Measurements from ENCODE around the gene LRBA. TPM values are rescaled to one million over a fixed set of nuclear protein-coding genes. Genes with fewer than 3 reads are reported as not detected.

LRBA gene
- total RNA-seq, 1 donor from 2014 or later: 28.2 TPM

DNA sequence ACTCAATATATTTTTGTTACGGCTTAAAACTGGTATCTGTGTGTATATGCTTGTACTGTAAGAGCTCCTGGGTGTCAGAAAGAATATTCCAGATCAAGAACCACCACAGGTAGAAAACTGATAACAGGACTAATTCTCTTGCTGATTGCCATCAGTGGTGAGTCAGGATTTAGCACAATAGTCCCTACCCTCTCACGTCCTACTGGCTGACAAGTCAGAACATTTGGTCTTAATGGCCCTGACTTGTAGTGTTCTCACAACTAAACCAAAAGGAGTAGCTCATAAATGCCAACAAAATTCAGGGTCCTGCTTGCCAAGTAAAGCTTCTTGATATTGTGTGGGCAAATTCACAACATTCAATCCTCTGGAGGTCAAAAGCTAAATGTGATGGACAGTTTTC lies 538.3 kb downstream of the LRBA start:
- TF ChIP-seq, protein P1, sequence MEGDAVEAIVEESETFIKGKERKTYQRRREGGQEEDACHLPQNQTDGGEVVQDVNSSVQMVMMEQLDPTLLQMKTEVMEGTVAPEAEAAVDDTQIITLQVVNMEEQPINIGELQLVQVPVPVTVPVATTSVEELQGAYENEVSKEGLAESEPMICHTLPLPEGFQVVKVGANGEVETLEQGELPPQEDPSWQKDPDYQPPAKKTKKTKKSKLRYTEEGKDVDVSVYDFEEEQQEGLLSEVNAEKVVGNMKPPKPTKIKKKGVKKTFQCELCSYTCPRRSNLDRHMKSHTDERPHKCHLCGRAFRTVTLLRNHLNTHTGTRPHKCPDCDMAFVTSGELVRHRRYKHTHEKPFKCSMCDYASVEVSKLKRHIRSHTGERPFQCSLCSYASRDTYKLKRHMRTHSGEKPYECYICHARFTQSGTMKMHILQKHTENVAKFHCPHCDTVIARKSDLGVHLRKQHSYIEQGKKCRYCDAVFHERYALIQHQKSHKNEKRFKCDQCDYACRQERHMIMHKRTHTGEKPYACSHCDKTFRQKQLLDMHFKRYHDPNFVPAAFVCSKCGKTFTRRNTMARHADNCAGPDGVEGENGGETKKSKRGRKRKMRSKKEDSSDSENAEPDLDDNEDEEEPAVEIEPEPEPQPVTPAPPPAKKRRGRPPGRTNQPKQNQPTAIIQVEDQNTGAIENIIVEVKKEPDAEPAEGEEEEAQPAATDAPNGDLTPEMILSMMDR (conservative IDR thresholded peaks at IDR 0.05): no peak
- H3K36me3 Mint-ChIP-seq (ENCODE audit: low read depth): no peaks in the 10 kb centered on the region
- H3K27ac Mint-ChIP-seq (ENCODE audit: unreplicated experiment): no peak overlapping the region
- H3K4me3 Mint-ChIP-seq: no peak overlapping the region
- DNase-seq (ENCODE audit: low read depth, low spot score): no peak
- no peaks in the 10 kb centered on the region for H3K4me1 Mint-ChIP-seq
- no peaks in the 10 kb centered on the region for H3K27me3 Mint-ChIP-seq (ENCODE audit: low read depth)
- H3K9me3 Mint-ChIP-seq: no peaks in the 10 kb centered on the region

DNA sequence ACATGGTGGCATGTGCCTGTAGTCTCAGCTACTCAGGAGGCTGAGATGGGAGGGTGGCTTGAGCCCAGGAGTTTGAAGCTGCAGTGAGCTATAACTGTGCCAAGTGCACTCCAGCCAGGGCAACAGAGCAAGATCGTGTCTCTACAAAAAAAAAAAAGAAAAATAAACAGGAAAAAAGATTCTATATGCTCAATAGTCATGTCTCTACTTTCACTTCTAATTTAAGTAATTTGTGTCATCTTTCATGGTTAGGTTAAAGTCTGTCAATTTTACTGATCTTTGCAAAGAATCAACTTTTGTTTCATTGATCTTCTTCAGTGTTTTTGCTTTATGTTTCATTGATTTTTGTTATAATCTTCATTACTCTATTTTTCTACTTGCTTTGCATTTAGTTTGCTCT lies 539.3 kb downstream of the LRBA start:
- Mint-ChIP-seq H3K4me3 (no peak overlapping the region), H3K27ac (ENCODE audit: unreplicated experiment) (no peak overlapping the region), H3K36me3 (ENCODE audit: low read depth) (no peaks in the 10 kb centered on the region), H3K4me1 (no peaks in the 10 kb centered on the region), H3K27me3 (ENCODE audit: low read depth) (no peaks in the 10 kb centered on the region), H3K9me3 (no peaks in the 10 kb centered on the region)
- TF ChIP-seq, protein P1 (conservative IDR thresholded peaks at IDR 0.05): no peak
- no peak for DNase-seq (ENCODE audit: low read depth, low spot score)

DNA sequence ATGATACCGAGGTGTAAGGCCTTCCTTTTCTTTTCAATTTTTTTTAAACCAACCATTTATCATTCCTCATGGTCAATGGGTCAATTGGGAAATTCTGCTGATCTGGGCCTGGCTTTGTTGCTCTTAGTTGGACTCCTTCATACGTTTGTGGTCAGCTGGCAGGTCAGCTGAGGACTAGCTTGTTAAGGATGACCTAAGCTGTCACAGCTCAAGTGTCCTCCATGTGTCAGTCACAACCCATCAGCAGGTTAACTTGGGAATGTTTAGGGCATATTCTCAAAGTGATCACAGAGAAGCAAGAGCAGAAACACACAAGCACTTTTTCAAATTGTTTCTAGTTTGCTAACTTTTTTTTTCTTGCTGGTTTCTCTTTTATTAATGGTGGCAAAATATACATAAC lies 550.6 kb downstream of the LRBA start:
- H3K27ac Mint-ChIP-seq (ENCODE audit: unreplicated experiment): no peak overlapping the region
- no peak overlapping the region for H3K4me3 Mint-ChIP-seq
- no peaks in the 10 kb centered on the region for H3K4me1 Mint-ChIP-seq

DNA sequence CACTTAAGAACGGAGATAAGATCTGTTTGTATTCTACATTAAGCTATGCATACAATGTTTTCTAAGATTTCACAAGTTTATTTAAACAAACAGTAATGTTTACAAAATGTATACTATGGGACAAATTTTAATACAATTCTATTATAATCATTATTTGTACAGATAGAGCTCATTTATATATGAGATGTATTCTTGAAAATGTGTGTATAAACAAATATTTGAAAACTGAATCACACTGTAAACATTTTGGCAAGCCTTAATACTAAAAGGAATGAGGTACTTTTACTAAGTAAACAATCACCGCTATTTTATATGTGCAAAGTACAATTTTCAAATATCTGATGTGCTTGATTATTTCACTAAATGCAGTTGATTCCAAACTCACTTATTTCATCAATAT lies 552.3 kb downstream of the LRBA start:
- Mint-ChIP-seq H3K27me3 (ENCODE audit: low read depth) (no peaks in the 10 kb centered on the region), H3K4me1 (no peaks in the 10 kb centered on the region), H3K27ac (ENCODE audit: unreplicated experiment) (no peak overlapping the region), H3K4me3 (no peak overlapping the region), H3K9me3 (no peaks in the 10 kb centered on the region), H3K36me3 (ENCODE audit: low read depth) (no peaks in the 10 kb centered on the region)
- no peak for DNase-seq (ENCODE audit: low read depth, low spot score)
- TF ChIP-seq, protein P1 (conservative IDR thresholded peaks at IDR 0.05): no peak

More for the DNA sequence above, 550.6 kb downstream of the LRBA start:
- no peaks in the 10 kb centered on the region for H3K9me3 Mint-ChIP-seq
- H3K36me3 Mint-ChIP-seq (ENCODE audit: low read depth): no peaks in the 10 kb centered on the region
- TF ChIP-seq, protein P1 (conservative IDR thresholded peaks at IDR 0.05): no peak
- H3K27me3 Mint-ChIP-seq (ENCODE audit: low read depth): no peaks in the 10 kb centered on the region
- DNase-seq (ENCODE audit: low read depth, low spot score): no peak

DNA sequence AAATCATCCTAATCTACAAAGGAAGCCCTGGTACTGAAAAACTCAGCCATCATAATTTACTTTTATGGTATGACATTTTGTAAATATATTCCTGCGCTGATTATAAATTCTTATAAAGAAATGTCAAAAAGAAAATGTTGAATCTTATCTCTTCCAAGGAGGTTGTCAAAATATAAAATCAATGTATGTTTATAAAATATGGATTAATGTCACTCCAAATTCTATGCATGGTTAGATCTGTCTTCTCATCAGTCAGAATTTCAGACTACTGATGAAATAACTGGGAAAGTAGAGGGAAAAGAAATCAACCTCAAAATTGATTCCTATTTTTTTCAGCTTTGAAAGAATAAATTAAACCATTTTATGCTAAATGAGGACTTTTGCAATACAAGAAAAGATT lies 553.1 kb downstream of the LRBA start:
- no peak overlapping the region for H3K27ac Mint-ChIP-seq (ENCODE audit: unreplicated experiment)
- H3K36me3 Mint-ChIP-seq (ENCODE audit: low read depth): no peaks in the 10 kb centered on the region
- no peak overlapping the region for H3K4me3 Mint-ChIP-seq
- no peak for DNase-seq (ENCODE audit: low read depth, low spot score)
- TF ChIP-seq, protein P1 (conservative IDR thresholded peaks at IDR 0.05): no peak
- H3K9me3 Mint-ChIP-seq: no peaks in the 10 kb centered on the region
- H3K27me3 Mint-ChIP-seq (ENCODE audit: low read depth): no peaks in the 10 kb centered on the region
- no peaks in the 10 kb centered on the region for H3K4me1 Mint-ChIP-seq

DNA sequence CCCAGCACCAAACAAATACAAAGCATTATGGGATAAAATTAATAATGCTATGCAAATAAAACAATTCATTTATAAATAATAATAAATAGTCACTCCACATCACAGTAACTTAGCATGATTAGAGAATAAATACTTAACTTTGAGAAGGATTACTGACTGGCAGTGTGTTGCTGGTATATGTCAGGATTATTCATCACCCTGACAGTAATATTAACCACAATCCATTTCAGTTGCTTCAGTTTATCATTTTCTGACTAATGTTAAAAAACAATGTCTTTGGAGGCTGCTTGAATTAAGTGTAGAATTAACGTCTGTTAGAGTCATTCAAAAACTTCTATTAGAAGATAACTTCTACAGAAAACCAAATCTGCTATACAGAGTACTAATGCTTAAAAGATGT lies 557.3 kb downstream of the LRBA start:
- Mint-ChIP-seq H3K27me3 (ENCODE audit: low read depth) (no peaks in the 10 kb centered on the region), H3K4me3 (no peak overlapping the region), H3K9me3 (peaks cover 4% of the 10 kb centered on the region), H3K36me3 (ENCODE audit: low read depth) (peaks cover 4% of the 10 kb centered on the region), H3K4me1 (no peaks in the 10 kb centered on the region), H3K27ac (ENCODE audit: unreplicated experiment) (no peak overlapping the region)
- TF ChIP-seq, protein P1 (conservative IDR thresholded peaks at IDR 0.05): no peak
- no peak for DNase-seq (ENCODE audit: low read depth, low spot score)
